Left ventricle myocardium inferior (tissue), 1 donor: ENCODE measurements around the gene TEC. TPM values are rescaled to one million over a fixed set of nuclear protein-coding genes. Genes with fewer than 3 reads are reported as not detected.

Source experiments
- DNase-seq: peaks from one replicate; pipeline ENCODE4 v3.0.0-alpha.2; 2020
- H3K27ac ChIP-seq: fragments of 200-600 bp; replicated peaks from 2 replicates; pipeline ENCODE4 v1.8.0; 2021
- H3K27me3 ChIP-seq: fragments of 200-600 bp; 2 replicates; pipeline ENCODE4 v1.8.0; 2021; ENCODE audit warnings: low read depth
- H3K36me3 ChIP-seq: fragments of 200-600 bp; 2 replicates; pipeline ENCODE4 v1.8.0; 2021
- H3K4me1 ChIP-seq: fragments of 200-600 bp; 2 replicates; pipeline ENCODE4 v1.8.0; 2021
- H3K4me3 ChIP-seq: fragments of 200-600 bp; 2 replicates; pipeline ENCODE4 v1.8.0; 2021; ENCODE audit warnings: mild to moderate bottlenecking, moderate library complexity
- H3K9me3 ChIP-seq: fragments of 200-600 bp; replicated peaks from 2 replicates; pipeline ENCODE4 v1.8.0; 2021
- intact Hi-C: fragments of 100-400 bp; cut with micrococcal nuclease; formaldehyde crosslinking; loops from one replicate; pipeline ENCODE4 v1.11.0; 2022
- total RNA-seq: library from RNA; stranded (reverse); fragmentation: NEBNext Ultra II Directional; extraction: Animal tissue kit (Norgen Biotek cat#: 25700); gene quantifications from one replicate; pipeline ENCODE4 v1.2.1, GENCODE V29; 2021
- TF ChIP-seq, protein P1 (sequence below): fragments of 200-600 bp; IDR thresholded peaks from 2 replicates; pipeline ENCODE4 v1.8.0; 2021; ENCODE audit warnings: antibody characterized with exemption, mild to moderate bottlenecking, borderline replicate concordance
- donor health status: DM: no; HTN: yes; CAD: no; lungs with severe emphysema.

Gene TEC
- total RNA-seq, 1 donor from 2014 or later = 1.9 TPM

DNA sequence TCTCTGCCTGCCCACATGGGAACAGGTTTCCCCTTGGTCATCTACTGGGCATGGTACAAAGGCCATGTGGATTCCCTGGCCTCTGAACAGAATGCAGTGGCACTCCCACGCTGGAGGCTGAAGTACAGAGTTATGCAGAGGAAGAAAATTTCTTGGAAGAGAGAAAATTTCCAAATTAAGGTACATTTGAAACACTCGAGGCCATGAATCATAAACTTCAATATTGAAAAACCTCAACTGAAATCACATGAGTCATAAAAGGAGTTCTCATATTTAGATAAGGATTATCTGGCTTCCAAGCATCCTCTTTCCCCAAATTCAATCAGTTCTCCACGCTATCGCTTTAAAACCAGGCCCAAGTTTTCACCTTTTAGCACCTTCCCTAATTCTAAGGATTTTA, 107.5 kb downstream of the TEC start:
- no peak for DNase-seq
- no peaks in the 10 kb centered on the region for H3K27me3 ChIP-seq
- no peaks in the 10 kb centered on the region for H3K36me3 ChIP-seq
- intact Hi-C loops = no loop called here
- no peak overlapping the region for H3K27ac ChIP-seq
- TF ChIP-seq, protein P1, sequence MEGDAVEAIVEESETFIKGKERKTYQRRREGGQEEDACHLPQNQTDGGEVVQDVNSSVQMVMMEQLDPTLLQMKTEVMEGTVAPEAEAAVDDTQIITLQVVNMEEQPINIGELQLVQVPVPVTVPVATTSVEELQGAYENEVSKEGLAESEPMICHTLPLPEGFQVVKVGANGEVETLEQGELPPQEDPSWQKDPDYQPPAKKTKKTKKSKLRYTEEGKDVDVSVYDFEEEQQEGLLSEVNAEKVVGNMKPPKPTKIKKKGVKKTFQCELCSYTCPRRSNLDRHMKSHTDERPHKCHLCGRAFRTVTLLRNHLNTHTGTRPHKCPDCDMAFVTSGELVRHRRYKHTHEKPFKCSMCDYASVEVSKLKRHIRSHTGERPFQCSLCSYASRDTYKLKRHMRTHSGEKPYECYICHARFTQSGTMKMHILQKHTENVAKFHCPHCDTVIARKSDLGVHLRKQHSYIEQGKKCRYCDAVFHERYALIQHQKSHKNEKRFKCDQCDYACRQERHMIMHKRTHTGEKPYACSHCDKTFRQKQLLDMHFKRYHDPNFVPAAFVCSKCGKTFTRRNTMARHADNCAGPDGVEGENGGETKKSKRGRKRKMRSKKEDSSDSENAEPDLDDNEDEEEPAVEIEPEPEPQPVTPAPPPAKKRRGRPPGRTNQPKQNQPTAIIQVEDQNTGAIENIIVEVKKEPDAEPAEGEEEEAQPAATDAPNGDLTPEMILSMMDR = no peak
- no peaks in the 10 kb centered on the region for H3K4me1 ChIP-seq
- no peaks in the 10 kb centered on the region for H3K9me3 ChIP-seq
- no peak overlapping the region for H3K4me3 ChIP-seq

DNA sequence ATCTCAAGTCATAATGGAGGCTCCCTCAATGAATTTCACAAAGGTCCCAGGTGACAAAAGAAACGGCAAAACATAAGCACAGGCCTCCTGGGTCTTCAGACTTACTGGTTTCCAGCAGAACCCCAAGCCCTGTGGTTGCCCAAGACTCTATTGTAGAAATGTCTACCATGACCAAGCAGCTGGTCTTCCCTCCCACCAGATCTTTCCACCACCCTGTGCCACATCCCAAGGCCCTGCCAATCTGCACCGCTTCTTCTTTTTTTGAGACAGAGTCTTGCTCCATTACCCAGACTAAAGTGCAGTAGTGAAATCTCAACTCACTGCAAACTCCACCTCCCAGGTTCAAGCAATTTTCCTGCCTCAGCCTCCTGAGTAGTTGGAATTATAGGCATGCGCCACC, 112.4 kb downstream of the TEC start:
- no peak overlapping the region for H3K27ac ChIP-seq
- TF ChIP-seq, protein P1 = no peak

DNA sequence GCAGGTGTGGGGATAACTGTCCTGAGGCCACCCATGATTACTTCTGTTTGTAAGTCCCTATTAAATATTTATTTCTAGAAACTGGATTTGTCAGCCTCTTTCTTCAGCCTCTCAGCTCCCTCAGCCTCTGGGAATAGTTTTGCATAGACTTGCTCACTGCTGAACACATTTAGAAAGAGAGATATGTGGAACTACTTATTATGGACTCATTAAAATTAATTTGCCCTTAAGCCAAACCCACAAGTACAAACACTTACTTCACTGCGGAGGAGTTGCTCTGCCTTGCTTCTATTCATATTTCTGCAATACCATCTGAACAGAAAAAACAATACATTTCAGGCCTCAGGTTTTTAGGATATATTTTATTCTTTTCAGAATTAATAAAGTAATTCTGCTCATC, 113.2 kb downstream of the TEC start:
- H3K27ac ChIP-seq = no peak overlapping the region
- H3K4me3 ChIP-seq = no peak overlapping the region
- DNase-seq = no peak
- H3K36me3 ChIP-seq = peaks cover 31% of the 10 kb centered on the region
- TF ChIP-seq, protein P1 = no peak
- intact Hi-C loops = no loop called here
- H3K27me3 ChIP-seq = no peaks in the 10 kb centered on the region
- no peaks in the 10 kb centered on the region for H3K4me1 ChIP-seq
- H3K9me3 ChIP-seq = peaks cover 34% of the 10 kb centered on the region

More for the DNA sequence above, 112.4 kb downstream of the TEC start:
- Histone ChIP-seq H3K4me1 (no peaks in the 10 kb centered on the region), H3K9me3 (peaks cover 34% of the 10 kb centered on the region), H3K27me3 (no peaks in the 10 kb centered on the region), H3K36me3 (peaks cover 31% of the 10 kb centered on the region), H3K4me3 (no peak overlapping the region)
- intact Hi-C loops = no loop called here
- no peak for DNase-seq

DNA sequence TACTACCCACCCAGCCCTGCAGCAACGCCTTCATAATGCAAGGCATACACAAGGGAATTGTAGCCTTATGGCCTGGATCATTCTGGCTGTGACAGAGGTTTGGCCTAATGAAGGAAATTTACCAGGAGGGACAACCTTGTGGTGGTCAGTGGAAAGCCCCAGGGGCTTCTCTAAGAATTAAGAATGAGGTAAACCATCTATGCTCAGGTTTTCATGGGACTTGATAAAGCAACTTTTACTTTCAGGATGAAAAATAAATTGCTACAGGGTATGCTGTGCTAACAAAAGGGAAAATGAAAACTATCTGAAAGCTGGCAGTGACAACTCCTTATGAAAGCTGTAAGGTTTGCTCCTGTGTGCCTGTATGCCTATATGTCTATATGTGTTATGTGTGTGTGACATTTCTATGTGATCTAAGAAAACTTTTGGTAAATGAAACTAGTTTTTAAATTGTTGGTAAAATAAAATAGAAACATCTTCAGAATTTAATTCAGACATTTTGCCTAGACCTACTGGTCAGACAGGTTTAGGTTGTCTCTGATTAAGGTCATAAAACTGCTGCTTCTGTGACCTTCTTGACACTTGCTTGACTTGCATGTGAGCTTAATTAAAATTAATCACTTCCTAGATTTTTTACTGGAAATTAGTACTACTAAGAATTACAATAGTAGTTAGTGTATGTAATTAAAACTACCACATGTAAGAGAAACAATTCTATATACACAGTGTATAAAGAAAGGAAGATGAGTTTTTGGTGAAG, 115.7 kb downstream of the TEC start:
- H3K4me1 ChIP-seq = peaks cover 7% of the 10 kb centered on the region
- H3K27me3 ChIP-seq = no peaks in the 10 kb centered on the region
- no peak overlapping the region for H3K27ac ChIP-seq

DNA sequence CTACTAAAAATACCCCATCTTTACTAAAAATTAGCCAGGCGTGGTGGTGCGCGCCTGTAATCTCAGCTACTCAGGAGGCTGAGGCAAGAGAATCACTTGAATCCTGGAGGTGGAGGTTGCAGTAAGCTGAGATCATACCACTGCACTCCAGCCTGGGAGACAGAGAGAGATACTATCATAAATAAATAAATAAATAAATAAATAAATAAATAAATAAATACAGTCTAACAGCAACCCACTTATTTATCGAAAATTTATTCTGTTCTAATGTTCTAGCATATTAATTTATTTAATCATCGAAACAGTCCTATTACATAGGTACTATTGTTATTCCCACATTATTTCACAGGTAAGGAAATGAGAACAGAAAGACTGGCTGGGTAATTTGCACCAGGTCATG, 117.4 kb downstream of the TEC start:
- no peak for DNase-seq
- Histone ChIP-seq H3K4me3 (no peak overlapping the region), H3K27ac (no peak overlapping the region), H3K9me3 (peaks cover 34% of the 10 kb centered on the region), H3K27me3 (no peaks in the 10 kb centered on the region), H3K36me3 (peaks cover 31% of the 10 kb centered on the region), H3K4me1 (peaks cover 7% of the 10 kb centered on the region)
- TF ChIP-seq, protein P1 = no peak
- intact Hi-C loops = no loop called here

More for the DNA sequence above, 115.7 kb downstream of the TEC start:
- Histone ChIP-seq H3K4me3 (no peak overlapping the region), H3K9me3 (peaks cover 34% of the 10 kb centered on the region), H3K36me3 (peaks cover 31% of the 10 kb centered on the region)
- intact Hi-C loops = no loop called here
- no peak for DNase-seq
- TF ChIP-seq, protein P1 = no peak
